SK-N-SH (cell line): ENCODE results near the gene OR10H2. TPM values are rescaled to one million over a fixed set of nuclear protein-coding genes. Genes with fewer than 3 reads are reported as not detected.
A peak's percentile ranks its signal among the peaks of the same experiment; 100 is the strongest.

Source experiments
- CTCF ChIA-PET: fragments of 300-600, 350-600 bp; formaldehyde crosslinking; extraction: SDS; loops from one replicate; lab custom pipeline; 2021; lab: Yijun Ruan, JAX
- POLR2A ChIA-PET: fragments of 350-600 bp; sonication (Branson Sonifier 250); formaldehyde crosslinking; extraction: SDS; loops from one replicate; lab custom pipeline; 2020; ENCODE audit warnings: antibody characterized with exemption, inconsistent platforms; lab: Yijun Ruan, JAX
- DNase-seq: peaks from one replicate; pipeline ENCODE4 v3.0.0; 2012
- H2AFZ ChIP-seq: fragments of 200-600 bp; sonication (generic); 2 replicates; pipeline ENCODE4 v1.8.1; 2016; ENCODE audit warnings: antibody characterized with exemption, mild to moderate bottlenecking, low read depth
- H3F3A ChIP-seq: fragments of 200-600 bp; sonication (generic); replicated peaks from 2 replicates; pipeline ENCODE3; 2016; ENCODE audit warnings: antibody characterized with exemption, mild to moderate bottlenecking; ENCODE audit not compliant: insufficient read depth
- H3K27ac ChIP-seq, 2 experiments: fragments of 200-500 bp in 1 of 2; fragments of 200-600 bp in 1 of 2; sonication (Bioruptor generic) in 1 of 2; sonication (generic), shearing (Covaris generic) in 1 of 2; 2 replicates each; pipeline versions ENCODE4 v1.5.1 to v1.6.1; 2014 to 2016; ENCODE audit warnings: low read depth in 2 of 2, inconsistent platforms in 1 of 2, low read length in 1 of 2, mild to moderate bottlenecking in 1 of 2, mixed read lengths in 1 of 2
- H3K27me3 ChIP-seq: fragments of 200-600 bp; sonication (generic), shearing (Covaris generic); 2 replicates; pipeline ENCODE4 v1.6.1; 2016; ENCODE audit warnings: mixed run types; ENCODE audit not compliant: insufficient read depth
- H3K36me3 ChIP-seq, 2 experiments: fragments of 200-500 bp in 1 of 2; fragments of 200-600 bp in 1 of 2; sonication (Bioruptor generic) in 1 of 2; sonication (generic) in 1 of 2; replicated peaks in 1 of 2; 2 replicates each; pipeline versions ENCODE3 to v1.5.1; 2014 to 2016; ENCODE audit warnings: low read length in 1 of 2, mild to moderate bottlenecking in 1 of 2; ENCODE audit not compliant: insufficient read depth in 2 of 2, control insufficient read depth in 1 of 2
- H3K4me1 ChIP-seq, 2 experiments: fragments of 200-500 bp in 1 of 2; fragments of 200-600 bp in 1 of 2; sonication (Bioruptor generic) in 1 of 2; sonication (generic), shearing (Covaris generic) in 1 of 2; 2 replicates each; pipeline versions ENCODE4 v1.5.1 to v1.6.1; 2014 to 2016; ENCODE audit warnings: low read depth in 1 of 2, low read length in 1 of 2, mixed run types in 1 of 2; ENCODE audit not compliant: insufficient read depth in 2 of 2, control insufficient read depth in 1 of 2
- H3K4me2 ChIP-seq: fragments of 200-600 bp; sonication (generic), shearing (Covaris generic); 2 replicates; pipeline ENCODE4 v1.6.1; 2017; ENCODE audit warnings: mixed run types
- H3K4me3 ChIP-seq, 2 experiments: fragments of 200-500 bp in 1 of 2; fragments of 200-600 bp in 1 of 2; sonication (Bioruptor generic) in 1 of 2; sonication (generic), shearing (Covaris generic) in 1 of 2; 2 replicates each; pipeline versions ENCODE4 v1.5.1 to v1.8.1; 2014 to 2016; ENCODE audit warnings: low read depth in 2 of 2, inconsistent platforms in 1 of 2, low read length in 1 of 2, mild to moderate bottlenecking in 1 of 2, mixed read lengths in 1 of 2, moderate library complexity in 1 of 2
- H3K79me2 ChIP-seq: fragments of 200-600 bp; sonication (generic); 2 replicates; pipeline ENCODE4 v1.8.1; 2017; ENCODE audit warnings: mild to moderate bottlenecking; ENCODE audit not compliant: insufficient read depth
- H3K9ac ChIP-seq: fragments of 200-600 bp; sonication (generic); 2 replicates; pipeline ENCODE4 v1.6.1; 2017; ENCODE audit warnings: mixed run types
- H3K9me2 ChIP-seq: fragments of 200-600 bp; sonication (generic); 2 replicates; pipeline ENCODE4 v1.6.1; 2017; ENCODE audit warnings: mixed run types
- H3K9me3 ChIP-seq: fragments of 200-600 bp; sonication (generic); 2 replicates; pipeline ENCODE4 v1.6.1; 2017; ENCODE audit warnings: mixed run types, mild to moderate bottlenecking, moderate library complexity
- H4K20me1 ChIP-seq: fragments of 200-600 bp; sonication (generic); 2 replicates; pipeline ENCODE4 v1.6.1; 2017; ENCODE audit warnings: mild to moderate bottlenecking, mixed run types; ENCODE audit not compliant: insufficient read depth
- CHD2 ChIP-seq: fragments of 150-350 bp; IDR thresholded peaks from 2 replicates; pipeline ENCODE4 v1.6.1; 2018; ENCODE audit warnings: low read length; ENCODE audit not compliant: partially characterized antibody
- EZH2phosphoT487 ChIP-seq: fragments of 200-600 bp; sonication (generic); IDR thresholded peaks from 2 replicates; pipeline ENCODE4 v1.6.1; 2017; ENCODE audit warnings: low read depth, mixed run types, mild to moderate bottlenecking, antibody characterized with exemption, moderate library complexity, borderline replicate concordance
- FOXJ3 ChIP-seq: sonication (generic); formaldehyde crosslinking; IDR thresholded peaks from 2 replicates; pipeline ENCODE4 v1.5.1; 2020; ENCODE audit warnings: mild to moderate bottlenecking, missing genetic modification reagents
- FOXM1 ChIP-seq: IDR thresholded peaks from 2 replicates; pipeline ENCODE4 v1.4.0; 2012; ENCODE audit warnings: low read depth, mild to moderate bottlenecking
- JUND ChIP-seq: IDR thresholded peaks from 2 replicates; pipeline ENCODE4 v1.4.0; 2012
- NFIC ChIP-seq: IDR thresholded peaks from 2 replicates; pipeline ENCODE4 v1.4.0; 2012; ENCODE audit warnings: borderline replicate concordance
- POLR2AphosphoS5 ChIP-seq: IDR thresholded peaks from 2 replicates; pipeline ENCODE4 v1.6.1; 2012; ENCODE audit warnings: low read depth, low read length
- RFX5 ChIP-seq: IDR thresholded peaks from 2 replicates; pipeline ENCODE4 v1.6.1; 2012; ENCODE audit warnings: mild to moderate bottlenecking, improper control_type of control experiment, low read length
- RXRA ChIP-seq: IDR thresholded peaks from 2 replicates; pipeline ENCODE4 v1.4.0; 2012; ENCODE audit warnings: low read depth, mild to moderate bottlenecking, borderline replicate concordance
- TCF12 ChIP-seq: IDR thresholded peaks from 2 replicates; pipeline ENCODE4 v1.4.0; 2012
- TEAD4 ChIP-seq: IDR thresholded peaks from 2 replicates; pipeline ENCODE4 v1.4.0; 2012; ENCODE audit warnings: mild to moderate bottlenecking, borderline replicate concordance; ENCODE audit not compliant: insufficient read depth
- WGBS: methylation state at CpG from one replicate; pipeline ENCODE4 v1.1.6; 2017; ENCODE audit warnings: low lambda C conversion rate; 5-methylcytosine and 5-hydroxymethylcytosine counted together
- polyA plus RNA-seq, 3 experiments: library from polyadenylated mRNA; depleted of rRNA; stranded (reverse); fragments of >200 nt; gene quantifications; 2 replicates each; pipeline ENCODE4 v1.2.3, GENCODE V29; 2012
- TF ChIP-seq, protein P1 (sequence below): IDR thresholded peaks from 2 replicates; pipeline ENCODE4 v1.6.1; 2012; ENCODE audit warnings: mild to moderate bottlenecking, low read depth, low read length, moderate library complexity
- TF ChIP-seq, protein P2 (sequence below): IDR thresholded peaks from 2 replicates; pipeline ENCODE4 v1.4.0; 2012; ENCODE audit warnings: low read depth
- TF ChIP-seq, protein P3 (sequence below): fragments of 150-350 bp; IDR thresholded peaks from 2 replicates; pipeline ENCODE4 v1.6.1; 2016; ENCODE audit warnings: mild to moderate bottlenecking, low read depth, low read length

Gene OR10H2
- polyA plus RNA-seq, 1 of the 3 experiments (the other 2 are of a cell fraction), result not detected

DNA sequence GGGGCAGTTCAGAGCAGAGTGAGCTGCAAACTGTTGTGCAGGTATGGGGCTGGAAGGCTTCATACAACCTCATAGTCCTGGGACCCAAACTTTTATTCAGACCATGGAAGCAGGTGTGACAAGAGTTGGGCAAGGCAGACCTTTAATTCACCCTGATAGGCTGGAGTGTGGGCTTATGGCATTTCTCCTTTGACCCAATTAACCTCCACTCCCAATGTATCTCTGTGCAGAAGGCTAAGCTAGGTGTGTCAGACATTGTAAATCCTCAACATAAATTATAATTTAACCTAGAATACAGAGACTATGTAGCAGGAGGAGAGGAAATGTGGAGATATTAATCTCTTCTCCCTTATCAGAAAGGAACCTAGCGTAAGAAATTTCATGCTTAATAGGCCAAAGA is 12.2 kb upstream of the OR10H2 start:
- no peak overlapping the region for H3K9ac ChIP-seq
- no peaks in the 10 kb centered on the region for H3K4me1 ChIP-seq
- no peak overlapping the region for H2AFZ ChIP-seq
- no peaks in the 10 kb centered on the region for H3K27me3 ChIP-seq
- ChIA-PET POLR2A (no interaction called here), CTCF (no interaction called here)
- H3K36me3 ChIP-seq, result no peaks in the 10 kb centered on the region
- no peak overlapping the region for H3K27ac ChIP-seq
- H3F3A ChIP-seq, result no peaks in the 10 kb centered on the region
- WGBS, result 4% methylated on average over 1 of the region's 1 CpG
- H3K4me2 ChIP-seq, result no peak overlapping the region
- no peaks in the 10 kb centered on the region for H4K20me1 ChIP-seq
- no peak overlapping the region for H3K4me3 ChIP-seq
- no peak for TF ChIP-seq NFIC
- TF ChIP-seq JUND, result no peak
- TF ChIP-seq CHD2, result no peak
- no peak for TF ChIP-seq RFX5
- H3K9me3 ChIP-seq, result no peaks in the 10 kb centered on the region
- H3K9me2 ChIP-seq, result no peaks in the 10 kb centered on the region
- H3K79me2 ChIP-seq, result no peaks in the 10 kb centered on the region
- DNase-seq, result no peak

DNA sequence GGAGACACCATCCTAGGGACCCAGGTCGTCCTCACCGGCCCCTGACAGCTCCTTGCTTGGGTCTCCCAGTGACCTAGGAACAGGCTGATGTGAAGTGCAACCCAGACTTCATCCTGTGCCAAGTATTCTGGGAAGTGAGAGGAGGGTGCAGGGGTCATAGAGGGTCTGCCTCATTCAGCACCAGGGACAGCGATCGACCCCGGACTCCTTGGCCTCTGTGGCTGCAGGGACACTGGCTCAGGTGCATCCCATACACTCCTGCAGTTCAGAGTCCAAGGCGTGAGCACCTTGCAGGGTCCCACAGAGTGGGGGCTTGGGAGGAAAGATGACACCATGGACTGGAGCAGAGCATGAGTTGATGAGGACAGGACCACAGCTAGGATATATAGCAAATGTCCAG is 10.0 kb upstream of the OR10H2 start:
- POLR2A ChIA-PET, result no interaction called here
- TF ChIP-seq TEAD4, result no peak
- TF ChIP-seq, protein P1, sequence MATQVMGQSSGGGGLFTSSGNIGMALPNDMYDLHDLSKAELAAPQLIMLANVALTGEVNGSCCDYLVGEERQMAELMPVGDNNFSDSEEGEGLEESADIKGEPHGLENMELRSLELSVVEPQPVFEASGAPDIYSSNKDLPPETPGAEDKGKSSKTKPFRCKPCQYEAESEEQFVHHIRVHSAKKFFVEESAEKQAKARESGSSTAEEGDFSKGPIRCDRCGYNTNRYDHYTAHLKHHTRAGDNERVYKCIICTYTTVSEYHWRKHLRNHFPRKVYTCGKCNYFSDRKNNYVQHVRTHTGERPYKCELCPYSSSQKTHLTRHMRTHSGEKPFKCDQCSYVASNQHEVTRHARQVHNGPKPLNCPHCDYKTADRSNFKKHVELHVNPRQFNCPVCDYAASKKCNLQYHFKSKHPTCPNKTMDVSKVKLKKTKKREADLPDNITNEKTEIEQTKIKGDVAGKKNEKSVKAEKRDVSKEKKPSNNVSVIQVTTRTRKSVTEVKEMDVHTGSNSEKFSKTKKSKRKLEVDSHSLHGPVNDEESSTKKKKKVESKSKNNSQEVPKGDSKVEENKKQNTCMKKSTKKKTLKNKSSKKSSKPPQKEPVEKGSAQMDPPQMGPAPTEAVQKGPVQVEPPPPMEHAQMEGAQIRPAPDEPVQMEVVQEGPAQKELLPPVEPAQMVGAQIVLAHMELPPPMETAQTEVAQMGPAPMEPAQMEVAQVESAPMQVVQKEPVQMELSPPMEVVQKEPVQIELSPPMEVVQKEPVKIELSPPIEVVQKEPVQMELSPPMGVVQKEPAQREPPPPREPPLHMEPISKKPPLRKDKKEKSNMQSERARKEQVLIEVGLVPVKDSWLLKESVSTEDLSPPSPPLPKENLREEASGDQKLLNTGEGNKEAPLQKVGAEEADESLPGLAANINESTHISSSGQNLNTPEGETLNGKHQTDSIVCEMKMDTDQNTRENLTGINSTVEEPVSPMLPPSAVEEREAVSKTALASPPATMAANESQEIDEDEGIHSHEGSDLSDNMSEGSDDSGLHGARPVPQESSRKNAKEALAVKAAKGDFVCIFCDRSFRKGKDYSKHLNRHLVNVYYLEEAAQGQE, result peak; percentile 85; the same call in 1 of the 2 replicates
- no peak for TF ChIP-seq EZH2phosphoT487
- H3K4me2 ChIP-seq, result no peak overlapping the region

DNA sequence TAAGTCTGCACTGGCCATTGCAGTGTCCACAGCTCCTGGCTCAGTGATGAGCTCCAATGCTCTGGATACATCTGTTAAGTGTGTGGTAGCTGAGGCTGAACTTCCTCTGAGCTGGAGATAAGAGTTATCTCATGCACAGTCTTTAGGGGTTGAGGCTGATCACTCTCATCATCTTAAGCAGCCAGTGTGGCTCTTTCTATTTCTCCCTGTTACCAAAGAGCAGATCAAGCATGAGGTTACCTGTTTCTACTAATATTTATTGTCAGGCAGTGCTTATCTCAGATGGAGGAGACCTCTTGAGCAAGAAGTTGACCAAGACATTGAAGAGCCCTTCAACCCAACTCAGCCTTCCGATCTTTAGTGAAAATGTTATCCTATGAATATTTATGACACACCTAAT is 6.6 kb upstream of the OR10H2 start:
- no peaks in the 10 kb centered on the region for H3K27me3 ChIP-seq
- no peaks in the 10 kb centered on the region for H4K20me1 ChIP-seq
- H3F3A ChIP-seq, result no peaks in the 10 kb centered on the region
- H3K4me2 ChIP-seq, result no peak overlapping the region
- no peaks in the 10 kb centered on the region for H3K4me1 ChIP-seq
- no peak for DNase-seq
- CTCF ChIA-PET, result no interaction called here
- no peaks in the 10 kb centered on the region for H3K79me2 ChIP-seq
- H3K9me2 ChIP-seq, result no peaks in the 10 kb centered on the region
- 0% methylated on average over 1 of the region's 1 CpG for WGBS
- no peak overlapping the region for H3K4me3 ChIP-seq
- H3K27ac ChIP-seq, result no peak overlapping the region
- no peak overlapping the region for H3K9ac ChIP-seq
- POLR2A ChIA-PET, result no interaction called here
- no peak overlapping the region for H2AFZ ChIP-seq
- H3K36me3 ChIP-seq, result no peaks in the 10 kb centered on the region
- no peaks in the 10 kb centered on the region for H3K9me3 ChIP-seq
- no peak for TF ChIP-seq FOXJ3 (CRISPR knock-in tag)
- TF ChIP-seq, protein P2, sequence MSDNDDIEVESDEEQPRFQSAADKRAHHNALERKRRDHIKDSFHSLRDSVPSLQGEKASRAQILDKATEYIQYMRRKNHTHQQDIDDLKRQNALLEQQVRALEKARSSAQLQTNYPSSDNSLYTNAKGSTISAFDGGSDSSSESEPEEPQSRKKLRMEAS, result no peak
- TF ChIP-seq, protein P1, result no peak
- TF ChIP-seq FOXM1, result no peak
- TF ChIP-seq, protein P3, sequence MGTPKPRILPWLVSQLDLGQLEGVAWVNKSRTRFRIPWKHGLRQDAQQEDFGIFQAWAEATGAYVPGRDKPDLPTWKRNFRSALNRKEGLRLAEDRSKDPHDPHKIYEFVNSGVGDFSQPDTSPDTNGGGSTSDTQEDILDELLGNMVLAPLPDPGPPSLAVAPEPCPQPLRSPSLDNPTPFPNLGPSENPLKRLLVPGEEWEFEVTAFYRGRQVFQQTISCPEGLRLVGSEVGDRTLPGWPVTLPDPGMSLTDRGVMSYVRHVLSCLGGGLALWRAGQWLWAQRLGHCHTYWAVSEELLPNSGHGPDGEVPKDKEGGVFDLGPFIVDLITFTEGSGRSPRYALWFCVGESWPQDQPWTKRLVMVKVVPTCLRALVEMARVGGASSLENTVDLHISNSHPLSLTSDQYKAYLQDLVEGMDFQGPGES, result no peak
- no peak for TF ChIP-seq TCF12
- TF ChIP-seq RXRA, result no peak
- TF ChIP-seq POLR2AphosphoS5, result no peak

More for the DNA sequence above, 10.0 kb upstream of the OR10H2 start:
- Histone ChIP-seq H3K36me3 (no peaks in the 10 kb centered on the region), H3K9ac (no peak overlapping the region), H2AFZ (no peak overlapping the region), H4K20me1 (no peaks in the 10 kb centered on the region), H3K27me3 (no peaks in the 10 kb centered on the region), H3K79me2 (no peaks in the 10 kb centered on the region), H3K4me3 (no peak overlapping the region), H3F3A (no peaks in the 10 kb centered on the region), H3K9me3 (no peaks in the 10 kb centered on the region), H3K4me1 (no peaks in the 10 kb centered on the region), H3K9me2 (no peaks in the 10 kb centered on the region), H3K27ac (no peak overlapping the region)
- WGBS, result 2% methylated on average over 6 of the region's 6 CpGs
- no peak for DNase-seq
- CTCF ChIA-PET, result no interaction called here
